Jurkat, Clone E6-1 (cell line): ENCODE data around the gene OS9.
"Not testable (repeated sequence)": the region's sequence is repeated elsewhere in the genome, so short reads cannot be mapped to it uniquely, and the experiment has no call there.

ENCODE experiments used
- DNase-seq: peaks from one replicate; pipeline ENCODE4 v3.0.0-alpha.2; 2011; ENCODE audit warnings: low read depth, low spot score
- H3K4me3 ChIP-seq: 2 replicates; pipeline ENCODE4 v1.5.1; 2011; ENCODE audit warnings: mild to moderate bottlenecking, low read length, control low read depth, moderate library complexity

Gene OS9

GRCh38 chr12:57720606-57721595, 27.0 kb downstream of the OS9 start:
- no peak overlapping the region for H3K4me3 ChIP-seq
- no peak for DNase-seq

GRCh38 chr12:57721846-57722608, 28.1 kb downstream of the OS9 start:
- DNase-seq, H3K4me3 ChIP-seq: not testable (repeated sequence)

GRCh38 chr12:57722716-57723629, 29.0 kb downstream of the OS9 start:
- H3K4me3 ChIP-seq = no peak overlapping the region
- no peak for DNase-seq

GRCh38 chr12:57723630-57723962, 29.7 kb downstream of the OS9 start:
- H3K4me3 ChIP-seq = no peak overlapping the region
- no peak for DNase-seq

- DNase-seq = no peak
These were observed 30.3 kb downstream of the OS9 start for GRCh38 chr12:57724003-57724935.

GRCh38 chr12:57724936-57725740, 31.2 kb downstream of the OS9 start:
- no peak for DNase-seq
- no peak overlapping the region for H3K4me3 ChIP-seq

More at GRCh38 chr12:57724003-57724935, 30.3 kb downstream of the OS9 start:
- no peak overlapping the region for H3K4me3 ChIP-seq

- DNase-seq = no peak
- H3K4me3 ChIP-seq = no peak overlapping the region
These were observed 31.9 kb downstream of the OS9 start for GRCh38 chr12:57725851-57726150.

GRCh38 chr12:57726151-57726883, 32.4 kb downstream of the OS9 start:
- no peak overlapping the region for H3K4me3 ChIP-seq
- no peak for DNase-seq

GRCh38 chr12:57726884-57727757, 33.2 kb downstream of the OS9 start:
- DNase-seq = no peak
- H3K4me3 ChIP-seq = no peak overlapping the region

GRCh38 chr12:57727758-57728395, 33.9 kb downstream of the OS9 start:
- no peak for DNase-seq

GRCh38 chr12:57729321-57729844, 35.5 kb downstream of the OS9 start:
- DNase-seq = no peak
- no peak overlapping the region for H3K4me3 ChIP-seq

More at GRCh38 chr12:57727758-57728395, 33.9 kb downstream of the OS9 start:
- H3K4me3 ChIP-seq = no peak overlapping the region

GRCh38 chr12:57730336-57731067, 36.6 kb downstream of the OS9 start:
- no peak for DNase-seq
- no peak overlapping the region for H3K4me3 ChIP-seq

- no peak overlapping the region for H3K4me3 ChIP-seq
- DNase-seq = no peak
These were observed 37.6 kb downstream of the OS9 start for GRCh38 chr12:57731411-57732080.

GRCh38 chr12:57732270-57732669, 38.3 kb downstream of the OS9 start:
- H3K4me3 ChIP-seq = no peak overlapping the region
- DNase-seq = no peak
